T1000 (cell line): ENCODE results near the gene MAPT.

Source experiments
- DNase-seq: peaks from one replicate; lab custom pipeline; 2025; ENCODE audit warnings: mixed read lengths; lab: John Stamatoyannopoulos, UW

MAPT gene

DNA sequence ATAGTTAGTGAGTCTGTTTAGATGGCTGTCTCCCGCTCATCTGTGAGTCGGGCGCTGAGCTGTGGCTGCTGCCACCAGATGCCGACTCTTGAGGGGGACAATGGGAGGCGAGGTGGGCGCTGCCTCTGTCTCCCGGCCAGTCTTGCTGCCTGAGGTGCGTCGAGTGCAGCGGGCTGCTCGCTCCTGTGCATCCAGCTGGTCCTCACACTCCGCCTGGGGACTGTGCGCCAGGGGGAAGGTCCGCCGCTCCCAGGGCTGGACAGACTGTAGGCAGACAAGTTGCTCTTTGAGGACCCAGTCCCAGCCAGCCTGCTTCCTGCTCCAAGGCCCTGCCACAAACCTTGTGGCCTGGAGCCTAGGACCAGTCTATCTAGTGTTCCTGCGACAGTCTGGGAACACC, 137.1 kb downstream of the MAPT start:
- DNase-seq = no peak

GRCh38 chr17:46031920-46032319, 137.6 kb downstream of the MAPT start:
- no peak for DNase-seq

DNA sequence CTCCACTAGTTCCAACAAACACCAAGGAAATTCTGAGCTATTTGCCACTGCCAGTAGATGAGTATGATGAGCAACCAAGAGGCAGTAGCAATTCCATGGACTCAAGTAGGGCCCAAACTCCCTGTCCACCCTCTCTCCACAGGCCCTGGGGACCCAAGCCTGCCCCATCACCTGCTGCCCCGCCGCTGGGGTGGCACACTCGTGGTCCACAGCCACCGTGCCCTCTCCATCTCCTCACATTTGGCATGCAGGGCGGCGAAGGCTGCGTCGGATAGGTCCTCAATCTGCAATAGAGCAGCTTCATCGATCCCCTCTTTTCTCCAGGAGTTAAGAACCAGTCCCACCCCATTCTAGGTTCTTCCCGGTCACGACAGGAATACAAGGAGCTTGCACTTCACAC, 138.6 kb downstream of the MAPT start:
- DNase-seq = no peak

DNA sequence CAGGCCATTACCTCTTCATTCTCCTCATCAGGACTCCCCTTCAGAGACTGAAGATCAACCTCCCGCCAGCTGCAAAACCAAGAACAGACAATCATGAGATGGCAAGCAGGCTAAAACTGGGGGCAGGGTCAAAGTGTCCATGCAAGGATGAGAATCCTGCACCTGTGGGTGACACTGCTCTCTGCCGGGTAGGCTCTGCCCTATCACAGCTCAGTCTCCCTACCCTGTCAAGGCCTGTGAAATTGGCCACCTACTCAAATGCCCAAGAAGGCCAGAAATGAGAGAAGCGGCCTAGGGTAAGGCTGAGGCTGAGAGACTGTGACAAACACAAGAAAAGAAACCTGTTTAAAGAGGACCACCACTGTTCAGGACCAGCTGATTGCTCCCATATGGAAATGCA, 139.0 kb downstream of the MAPT start:
- no peak for DNase-seq

DNA sequence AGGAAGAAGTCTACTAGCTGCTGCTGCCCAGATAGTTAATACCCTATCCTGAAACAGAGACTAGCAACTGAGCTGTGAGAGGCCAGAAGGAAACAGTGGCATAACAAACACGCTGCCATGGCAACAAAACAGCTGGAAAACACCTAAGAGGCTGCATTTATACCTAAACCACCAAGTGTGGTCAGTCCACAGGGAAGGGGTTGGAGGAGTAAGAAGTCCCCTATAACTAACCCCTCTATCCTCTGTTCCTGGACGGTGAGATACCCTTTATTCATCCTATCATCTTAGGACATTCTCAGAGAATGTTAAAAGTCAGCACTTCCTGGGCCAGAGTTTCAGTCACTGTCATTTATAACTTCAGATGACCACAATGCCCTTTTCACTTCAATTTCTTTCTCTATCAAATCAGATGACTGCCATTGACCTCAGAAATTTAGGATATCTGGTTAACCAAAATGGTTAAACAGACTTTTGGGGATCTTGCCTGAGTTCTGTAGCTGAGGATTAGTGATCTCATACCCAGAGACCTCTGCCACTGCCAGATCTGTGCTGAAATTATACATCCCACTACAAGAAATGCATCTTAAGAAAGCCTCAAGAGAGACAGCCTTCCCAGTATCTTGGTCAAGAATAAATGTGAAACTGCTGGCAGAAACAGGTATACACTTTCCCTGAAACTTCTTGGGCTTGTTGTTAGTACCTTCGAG, 140.9 kb downstream of the MAPT start:
- DNase-seq = no peak

GRCh38 chr17:46036491-46036890, 142.1 kb downstream of the MAPT start:
- DNase-seq = no peak

GRCh38 chr17:46037722-46038255, 143.4 kb downstream of the MAPT start:
- no peak for DNase-seq

GRCh38 chr17:46038414-46038813, 144.1 kb downstream of the MAPT start:
- no peak for DNase-seq

- no peak for DNase-seq
These were observed 144.6 kb downstream of the MAPT start for GRCh38 chr17:46038937-46039336.

DNA sequence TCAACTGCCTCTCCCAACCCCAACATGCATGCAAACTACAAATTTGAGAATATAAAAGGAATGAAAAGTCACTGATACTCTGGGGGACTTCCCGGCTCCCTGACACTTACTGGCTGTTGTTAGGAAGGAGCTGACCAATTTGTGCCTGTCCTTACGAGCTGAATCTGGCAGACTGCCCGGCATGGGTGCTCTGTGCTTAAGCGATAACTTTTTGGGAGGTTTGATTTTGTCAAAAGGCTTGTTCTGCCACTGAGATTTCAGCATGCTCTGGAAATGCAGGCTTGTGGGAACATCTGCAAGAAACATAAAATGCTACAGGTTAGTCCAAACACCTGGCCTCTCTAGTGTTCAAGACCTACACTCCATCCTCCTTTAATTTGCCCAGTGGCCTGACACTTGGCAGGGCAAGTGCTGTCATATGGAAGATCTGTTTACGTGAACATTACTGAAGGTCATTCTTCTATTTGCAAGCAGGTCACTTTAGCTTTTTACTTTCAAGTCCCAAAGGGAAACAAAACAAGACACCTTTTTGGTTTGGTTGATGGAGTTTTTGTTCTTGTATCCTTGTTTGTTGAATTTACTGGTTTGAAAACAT, 145.3 kb downstream of the MAPT start:
- no peak for DNase-seq

GRCh38 chr17:46042246-46042645, 147.9 kb downstream of the MAPT start:
- no peak for DNase-seq

DNA sequence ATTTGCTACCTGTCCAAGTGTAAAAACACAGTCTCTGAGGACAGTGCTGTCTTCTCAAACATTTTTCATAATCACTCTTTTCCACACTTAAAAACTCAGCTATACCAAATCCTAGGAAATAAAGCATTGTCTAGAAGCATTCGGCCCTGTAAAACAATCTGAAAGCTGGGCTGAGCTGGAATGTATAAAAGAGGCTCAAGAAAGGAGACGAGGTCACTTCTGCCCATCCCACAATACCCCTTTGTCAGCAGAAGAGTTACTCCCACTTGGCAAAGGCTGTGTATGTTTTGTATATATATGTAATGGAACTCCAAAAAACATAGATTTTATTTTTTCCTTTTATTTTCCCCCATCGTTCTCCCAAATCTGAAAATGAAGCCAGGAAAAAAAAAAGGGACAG, 148.6 kb downstream of the MAPT start:
- no peak for DNase-seq

GRCh38 chr17:46043606-46044005, 149.3 kb downstream of the MAPT start:
- DNase-seq = no peak

GRCh38 chr17:46044286-46044928, 150.1 kb downstream of the MAPT start:
- peak; percentile 37 for DNase-seq

DNA sequence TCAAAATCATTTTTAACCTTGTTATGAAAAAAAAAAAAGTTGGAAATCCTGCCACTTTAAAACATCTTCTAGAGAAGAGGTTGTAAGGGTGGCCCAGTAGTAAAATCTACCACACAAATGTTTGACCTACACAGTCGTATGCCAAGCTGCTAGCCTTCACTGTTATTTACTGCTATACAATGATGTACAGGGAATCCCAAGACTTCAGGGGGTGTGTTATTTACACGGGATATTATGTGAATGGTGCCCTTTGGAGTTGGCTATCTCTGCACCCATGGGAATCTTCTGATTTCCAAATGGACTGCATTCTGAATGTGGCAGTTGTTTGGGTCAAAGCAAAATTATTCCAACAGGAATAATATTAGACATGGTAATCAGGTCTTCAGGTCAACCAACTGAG, 150.6 kb downstream of the MAPT start:
- no peak for DNase-seq

DNA sequence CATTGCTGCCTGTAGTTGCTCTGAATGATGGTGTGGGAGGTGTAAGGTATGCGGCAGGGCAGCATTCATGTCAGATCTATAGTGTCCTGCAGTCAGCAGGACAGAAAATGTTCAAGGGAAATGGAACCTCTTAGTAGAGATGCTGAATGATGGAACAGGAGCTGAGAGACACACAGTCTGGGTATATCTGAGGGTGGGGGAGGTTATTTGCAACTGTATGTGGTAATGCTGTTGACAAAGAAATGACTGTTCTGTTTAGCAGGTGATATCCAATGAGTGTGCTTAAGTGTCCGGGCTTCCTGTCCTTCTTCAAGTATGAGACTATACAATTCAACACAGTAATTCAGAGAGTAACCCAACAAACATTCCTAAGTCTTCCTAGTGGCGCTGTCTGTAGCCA, 151.3 kb downstream of the MAPT start:
- DNase-seq = no peak

DNA sequence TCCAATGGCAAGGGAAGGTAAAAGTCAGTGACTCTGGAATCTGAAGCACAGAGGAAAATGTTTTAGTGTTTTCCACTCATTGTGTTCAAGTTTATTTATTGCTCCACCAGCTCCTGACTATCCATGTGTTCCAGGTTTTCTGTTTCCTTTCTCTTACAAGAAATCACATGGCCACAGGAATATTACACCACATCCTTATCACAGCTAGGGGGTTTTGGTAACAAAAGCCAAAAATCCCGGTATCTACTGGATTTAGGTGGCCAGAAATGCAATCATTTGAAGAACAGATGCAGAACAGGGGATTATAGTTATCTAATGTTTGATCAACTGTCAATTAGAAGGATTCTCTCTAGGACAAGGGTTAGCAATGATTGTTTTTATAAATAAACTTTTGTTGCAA, 152.6 kb downstream of the MAPT start:
- no peak for DNase-seq

DNA sequence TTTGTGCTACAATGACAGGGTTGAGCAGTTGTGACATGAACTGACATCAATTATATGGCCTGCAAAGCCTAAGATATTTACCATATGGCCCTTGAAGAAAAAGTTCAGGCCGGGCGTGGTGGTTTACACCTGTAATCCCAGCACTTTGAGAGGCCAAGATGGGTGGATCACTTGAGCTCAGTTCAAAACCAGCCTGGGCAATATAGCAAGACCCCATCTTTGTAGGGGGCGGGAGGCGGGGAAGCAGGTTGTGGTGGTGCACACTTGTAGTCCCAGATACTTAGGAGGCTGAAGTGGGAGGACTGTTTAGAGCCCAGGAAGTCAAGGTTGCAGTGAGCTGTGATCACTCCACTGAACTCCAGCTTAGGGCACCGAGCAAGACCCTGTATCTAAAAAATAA, 153.0 kb downstream of the MAPT start:
- no peak for DNase-seq

- no peak for DNase-seq
These were observed 153.5 kb downstream of the MAPT start for GRCh38 chr17:46047856-46048255.

GRCh38 chr17:46049656-46050055, 155.3 kb downstream of the MAPT start:
- no peak for DNase-seq

GRCh38 chr17:46053911-46054534, 159.7 kb downstream of the MAPT start:
- no peak for DNase-seq

DNA sequence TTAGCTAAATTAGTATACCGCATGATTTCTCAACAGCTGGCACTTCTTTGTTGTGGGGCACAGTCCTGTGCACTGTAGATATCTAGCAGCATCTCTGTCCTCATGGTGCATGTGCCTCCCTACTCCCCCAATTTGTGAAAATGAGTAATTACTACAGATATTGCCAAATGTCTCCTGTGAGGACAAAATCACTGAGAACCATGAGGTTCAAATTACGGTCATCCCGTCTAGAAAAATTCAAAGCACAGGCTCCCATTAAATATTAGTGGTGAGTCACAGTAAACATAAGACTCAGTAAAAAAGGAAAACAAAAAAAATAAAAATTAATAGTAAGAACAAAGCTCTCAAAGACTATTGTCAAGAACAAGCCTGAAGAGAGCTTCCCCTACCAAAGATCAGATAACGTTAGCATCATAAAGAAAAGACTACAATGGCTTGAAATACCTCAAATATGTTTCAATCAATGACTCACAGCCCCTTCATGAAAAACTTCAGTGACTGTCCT, 162.5 kb downstream of the MAPT start:
- no peak for DNase-seq

DNA sequence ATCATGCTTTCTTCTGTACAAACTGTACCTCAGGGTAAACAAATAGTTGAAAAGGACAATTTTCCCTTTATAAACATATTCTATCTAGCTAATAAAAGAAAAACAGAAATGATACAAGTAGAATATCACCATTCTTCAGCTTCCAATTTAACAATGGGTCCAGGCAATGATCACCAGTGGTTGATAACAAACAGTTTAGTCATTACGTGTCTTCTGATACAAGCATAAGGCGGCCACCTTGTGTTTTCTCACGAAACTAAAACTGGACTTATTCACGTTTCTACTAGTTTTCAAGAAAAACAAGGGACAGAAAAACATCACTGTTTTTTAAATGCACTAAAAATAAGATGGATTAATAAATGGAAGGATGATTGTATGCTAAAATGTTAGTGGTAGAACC, 163.0 kb downstream of the MAPT start:
- no peak for DNase-seq
